Measurements from ENCODE around the gene FBLN2.

The FBLN2 gene

DNA sequence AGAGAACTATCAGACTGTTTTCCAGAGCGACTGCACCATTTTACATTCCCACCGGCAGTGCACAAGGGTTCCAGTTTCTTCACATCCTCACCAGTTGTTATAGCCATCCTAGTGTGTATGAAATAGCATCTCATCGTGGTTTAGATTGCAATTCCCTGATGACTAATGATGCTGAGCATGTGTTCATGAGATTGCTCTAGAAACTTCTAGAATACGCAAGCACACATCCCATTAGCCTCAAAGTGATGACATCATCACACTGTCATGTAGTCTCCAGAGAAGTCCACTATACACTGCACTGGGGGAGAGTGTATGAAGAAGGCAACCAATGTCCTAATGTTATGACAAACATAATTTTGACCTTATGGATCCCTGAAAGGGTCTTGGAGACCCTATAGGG, 30.1 kb downstream of the FBLN2 start:
- Histone ChIP-seq H3K36me3 (ENCODE audit: control insufficient read depth in 1 of 2, insufficient read depth in 2 of 2, low read depth in 1 of 2, low read length in 2 of 2) (peaks cover 0 to 23% of the 10 kb centered on the region in 2 experiments), H3K9ac (ENCODE audit: low read length) (no peak overlapping the region), H3K4me1 (ENCODE audit: control insufficient read depth, insufficient read depth, low read depth, low read length) (peaks cover 42% of the 10 kb centered on the region), H3K4me3 (ENCODE audit: insufficient read depth in 1 of 2, low read depth in 1 of 2, low read length in 2 of 2) (no peak overlapping the region), H3K79me1 (replicated peaks; ENCODE audit: low read length, poor library complexity, severe bottlenecking) (no peaks in the 10 kb centered on the region), H2AFZ (ENCODE audit: low read depth, low read length) (no peak overlapping the region), H3K9me3 (ENCODE audit: control insufficient read depth, low read length) (no peaks in the 10 kb centered on the region), H2BK15ac (ENCODE audit: low read depth, poor library complexity, severe bottlenecking) (no peak overlapping the region), H3K27ac (ENCODE audit: low read length, poor library complexity, severe bottlenecking) (no peak overlapping the region), H4K91ac (ENCODE audit: low read length) (no peak overlapping the region), H3K14ac (ENCODE audit: low read length in 2 of 2) (no peak overlapping the region), H2BK12ac (ENCODE audit: low read length in 2 of 2) (no peak overlapping the region), H2BK5ac (ENCODE audit: low read depth, low read length, poor library complexity, severe bottlenecking) (no peak overlapping the region), H3K4me2 (ENCODE audit: low read length, poor library complexity, severe bottlenecking) (no peak overlapping the region), H3K4ac (ENCODE audit: low read depth in 1 of 2, low read length in 2 of 2) (no peak overlapping the region), H4K8ac (ENCODE audit: low read length) (no peak overlapping the region), H3K23ac (ENCODE audit: low read length in 2 of 2) (no peak overlapping the region), H2AK5ac (ENCODE audit: low read length, severe bottlenecking) (no peak overlapping the region), H2BK120ac (ENCODE audit: low read depth, low read length) (no peak overlapping the region), H3K27me3 (ENCODE audit: control insufficient read depth in 1 of 2, insufficient read depth in 1 of 2, low read length in 2 of 2) (peaks cover 0 to 3% of the 10 kb centered on the region in 2 experiments), H3K18ac (ENCODE audit: low read depth in 1 of 2, low read length in 2 of 2) (no peak overlapping the region)
- WGBS: 40% methylated on average over 2 of the region's 4 CpGs
- DNase-seq: peak; percentile 68

- H3K9ac ChIP-seq (ENCODE audit: low read length): no peak overlapping the region
- no peak overlapping the region for H3K4me2 ChIP-seq (ENCODE audit: low read length, poor library complexity, severe bottlenecking)
- H3K18ac ChIP-seq (ENCODE audit: low read depth in 1 of 2, low read length in 2 of 2): no peak overlapping the region
- H3K4ac ChIP-seq (ENCODE audit: low read depth in 1 of 2, low read length in 2 of 2): no peak overlapping the region
- no peak overlapping the region for H2BK15ac ChIP-seq (ENCODE audit: low read depth, poor library complexity, severe bottlenecking)
- no peak overlapping the region for H3K27ac ChIP-seq (ENCODE audit: low read length, poor library complexity, severe bottlenecking)
- no peaks in the 10 kb centered on the region for H3K27me3 ChIP-seq (ENCODE audit: control insufficient read depth in 1 of 2, insufficient read depth in 1 of 2, low read length in 2 of 2)
- peaks cover 0 to 27% of the 10 kb centered on the region in 2 experiments for H3K36me3 ChIP-seq (ENCODE audit: control insufficient read depth in 1 of 2, insufficient read depth in 2 of 2, low read depth in 1 of 2, low read length in 2 of 2)
- no peaks in the 10 kb centered on the region for H3K79me1 ChIP-seq (replicated peaks; ENCODE audit: low read length, poor library complexity, severe bottlenecking)
- no peak overlapping the region for H2BK5ac ChIP-seq (ENCODE audit: low read depth, low read length, poor library complexity, severe bottlenecking)
- H3K14ac ChIP-seq (ENCODE audit: low read length in 2 of 2): no peak overlapping the region
- H2BK12ac ChIP-seq (ENCODE audit: low read length in 2 of 2): no peak overlapping the region
- peaks cover 29% of the 10 kb centered on the region for H3K4me1 ChIP-seq (ENCODE audit: control insufficient read depth, insufficient read depth, low read depth, low read length)
- no peak overlapping the region for H2AFZ ChIP-seq (ENCODE audit: low read depth, low read length)
- no peak overlapping the region for H3K23ac ChIP-seq (ENCODE audit: low read length in 2 of 2)
- no peak for DNase-seq
- H3K4me3 ChIP-seq (ENCODE audit: insufficient read depth in 1 of 2, low read depth in 1 of 2, low read length in 2 of 2): no peak overlapping the region
- no peak overlapping the region for H4K8ac ChIP-seq (ENCODE audit: low read length)
- WGBS: 82% methylated on average over 20 of the region's 20 CpGs
- H4K91ac ChIP-seq (ENCODE audit: low read length): no peak overlapping the region
- H2BK120ac ChIP-seq (ENCODE audit: low read depth, low read length): no peak overlapping the region
- H2AK5ac ChIP-seq (ENCODE audit: low read length, severe bottlenecking): no peak overlapping the region
- no peaks in the 10 kb centered on the region for H3K9me3 ChIP-seq (ENCODE audit: control insufficient read depth, low read length)
These were observed 31.5 kb downstream of the FBLN2 start for GRCh38 chr3:13580256-13581023.

- WGBS: 87% methylated on average over 18 of the region's 21 CpGs
- no peak overlapping the region for H3K9ac ChIP-seq (ENCODE audit: low read length)
These were observed 32.8 kb downstream of the FBLN2 start for GRCh38 chr3:13581485-13582365.

More at GRCh38 chr3:13581485-13582365, 32.8 kb downstream of the FBLN2 start:
- H3K27ac ChIP-seq (ENCODE audit: low read length, poor library complexity, severe bottlenecking): no peak overlapping the region
- no peak overlapping the region for H2BK15ac ChIP-seq (ENCODE audit: low read depth, poor library complexity, severe bottlenecking)
- no peaks in the 10 kb centered on the region for H3K79me1 ChIP-seq (replicated peaks; ENCODE audit: low read length, poor library complexity, severe bottlenecking)
- H2BK120ac ChIP-seq (ENCODE audit: low read depth, low read length): no peak overlapping the region
- H3K14ac ChIP-seq (ENCODE audit: low read length in 2 of 2): no peak overlapping the region
- H3K27me3 ChIP-seq (ENCODE audit: control insufficient read depth in 1 of 2, insufficient read depth in 1 of 2, low read length in 2 of 2): no peaks in the 10 kb centered on the region
- no peak overlapping the region for H3K23ac ChIP-seq (ENCODE audit: low read length in 2 of 2)
- no peak overlapping the region for H3K4me3 ChIP-seq (ENCODE audit: insufficient read depth in 1 of 2, low read depth in 1 of 2, low read length in 2 of 2)
- H3K36me3 ChIP-seq (ENCODE audit: control insufficient read depth in 1 of 2, insufficient read depth in 2 of 2, low read depth in 1 of 2, low read length in 2 of 2): peaks cover 0 to 27% of the 10 kb centered on the region in 2 experiments
- no peak for DNase-seq
- H3K4me2 ChIP-seq (ENCODE audit: low read length, poor library complexity, severe bottlenecking): no peak overlapping the region
- H3K4ac ChIP-seq (ENCODE audit: low read depth in 1 of 2, low read length in 2 of 2): no peak overlapping the region
- peak overlapping the region; percentile 29 for H2AK5ac ChIP-seq (ENCODE audit: low read length, severe bottlenecking)
- no peak overlapping the region for H2BK12ac ChIP-seq (ENCODE audit: low read length in 2 of 2)
- H3K4me1 ChIP-seq (ENCODE audit: control insufficient read depth, insufficient read depth, low read depth, low read length): peaks cover 23% of the 10 kb centered on the region
- H2BK5ac ChIP-seq (ENCODE audit: low read depth, low read length, poor library complexity, severe bottlenecking): no peak overlapping the region
- H2AFZ ChIP-seq (ENCODE audit: low read depth, low read length): no peak overlapping the region
- no peak overlapping the region for H3K18ac ChIP-seq (ENCODE audit: low read depth in 1 of 2, low read length in 2 of 2)
- no peak overlapping the region for H4K8ac ChIP-seq (ENCODE audit: low read length)
- H3K9me3 ChIP-seq (ENCODE audit: control insufficient read depth, low read length): no peaks in the 10 kb centered on the region
- H4K91ac ChIP-seq (ENCODE audit: low read length): no peak overlapping the region

All from mesenchymal stem cell (in vitro differentiated cells and primary cell).